ENCODE data around the gene GRID1. TPM values are rescaled to one million over a fixed set of nuclear protein-coding genes. Genes with fewer than 3 reads are reported as not detected.

Gene GRID1
- total RNA-seq, 1 donor from 2014 or later = 7.1 TPM

DNA sequence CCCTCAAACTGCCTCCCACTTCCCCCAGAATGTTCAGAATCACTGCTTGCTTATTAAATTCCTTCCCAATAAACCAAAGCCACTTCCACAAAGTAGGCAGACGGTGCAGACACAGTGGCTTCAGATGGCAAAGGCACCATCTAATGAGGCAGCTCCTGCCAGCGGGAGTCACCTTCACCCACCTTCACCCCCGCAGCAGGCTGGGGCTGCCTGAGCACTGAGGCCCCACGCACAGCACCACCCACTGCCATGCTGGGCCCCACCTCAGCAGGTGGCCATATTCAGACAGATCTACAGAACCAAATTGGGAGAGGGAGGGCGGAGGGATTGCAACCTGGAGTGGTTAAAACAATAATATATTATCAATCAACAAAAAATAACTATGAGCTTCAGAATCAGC is 118.5 kb downstream of the GRID1 start:
- H3K9me3 ChIP-seq = no peaks in the 10 kb centered on the region
- TF ChIP-seq POLR2A (IDR thresholded peaks at IDR 0.05) (no peak), POLR2AphosphoS5 (IDR thresholded peaks at IDR 0.05; ENCODE audit: insufficient read depth in 1 of 2, low read depth in 1 of 2) (no peak)
- TF ChIP-seq, protein P1, sequence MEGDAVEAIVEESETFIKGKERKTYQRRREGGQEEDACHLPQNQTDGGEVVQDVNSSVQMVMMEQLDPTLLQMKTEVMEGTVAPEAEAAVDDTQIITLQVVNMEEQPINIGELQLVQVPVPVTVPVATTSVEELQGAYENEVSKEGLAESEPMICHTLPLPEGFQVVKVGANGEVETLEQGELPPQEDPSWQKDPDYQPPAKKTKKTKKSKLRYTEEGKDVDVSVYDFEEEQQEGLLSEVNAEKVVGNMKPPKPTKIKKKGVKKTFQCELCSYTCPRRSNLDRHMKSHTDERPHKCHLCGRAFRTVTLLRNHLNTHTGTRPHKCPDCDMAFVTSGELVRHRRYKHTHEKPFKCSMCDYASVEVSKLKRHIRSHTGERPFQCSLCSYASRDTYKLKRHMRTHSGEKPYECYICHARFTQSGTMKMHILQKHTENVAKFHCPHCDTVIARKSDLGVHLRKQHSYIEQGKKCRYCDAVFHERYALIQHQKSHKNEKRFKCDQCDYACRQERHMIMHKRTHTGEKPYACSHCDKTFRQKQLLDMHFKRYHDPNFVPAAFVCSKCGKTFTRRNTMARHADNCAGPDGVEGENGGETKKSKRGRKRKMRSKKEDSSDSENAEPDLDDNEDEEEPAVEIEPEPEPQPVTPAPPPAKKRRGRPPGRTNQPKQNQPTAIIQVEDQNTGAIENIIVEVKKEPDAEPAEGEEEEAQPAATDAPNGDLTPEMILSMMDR (IDR thresholded peaks at IDR 0.05) = no peak
- H3K36me3 ChIP-seq = no peaks in the 10 kb centered on the region
- no peak overlapping the region for H3K4me3 ChIP-seq
- no peak for DNase-seq (ENCODE audit: extremely low spot score in 2 of 2)
- no peak overlapping the region for H3K27ac ChIP-seq
- H3K27me3 ChIP-seq = no peaks in the 10 kb centered on the region
- intact Hi-C loops (cut with DNase I) = no loop called here
- H3K4me1 ChIP-seq = no peaks in the 10 kb centered on the region

DNA sequence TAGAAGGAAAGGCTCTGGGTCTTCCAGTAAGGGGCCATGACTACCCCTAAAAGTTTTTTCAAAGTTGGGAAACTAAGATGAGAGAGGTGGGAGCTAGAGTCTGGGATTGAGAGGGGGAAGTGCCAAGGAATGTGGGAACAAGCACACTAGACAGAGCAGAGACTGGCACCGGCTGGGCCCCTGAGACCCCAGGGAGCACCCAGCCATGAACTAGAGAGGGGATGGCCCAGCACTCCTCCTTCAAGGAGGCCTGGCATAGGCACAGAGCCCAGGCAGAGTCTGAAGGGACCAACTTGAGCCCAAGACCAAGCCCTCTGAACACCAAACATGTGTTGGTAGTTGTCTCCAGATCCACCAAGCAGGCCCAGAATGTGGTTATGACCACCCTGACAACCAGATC is 119.0 kb downstream of the GRID1 start:
- Histone ChIP-seq H3K4me1 (no peaks in the 10 kb centered on the region), H3K27me3 (no peaks in the 10 kb centered on the region), H3K9me3 (no peaks in the 10 kb centered on the region), H3K4me3 (no peak overlapping the region), H3K27ac (no peak overlapping the region), H3K36me3 (no peaks in the 10 kb centered on the region)
- intact Hi-C loops (cut with DNase I) = no loop called here
- no peak for DNase-seq (ENCODE audit: extremely low spot score in 2 of 2)
- no peak for TF ChIP-seq POLR2AphosphoS5 (IDR thresholded peaks at IDR 0.05; ENCODE audit: insufficient read depth in 1 of 2, low read depth in 1 of 2)
- TF ChIP-seq, protein P1 (IDR thresholded peaks at IDR 0.05) = no peak
- TF ChIP-seq POLR2A (IDR thresholded peaks at IDR 0.05) = no peak

DNA sequence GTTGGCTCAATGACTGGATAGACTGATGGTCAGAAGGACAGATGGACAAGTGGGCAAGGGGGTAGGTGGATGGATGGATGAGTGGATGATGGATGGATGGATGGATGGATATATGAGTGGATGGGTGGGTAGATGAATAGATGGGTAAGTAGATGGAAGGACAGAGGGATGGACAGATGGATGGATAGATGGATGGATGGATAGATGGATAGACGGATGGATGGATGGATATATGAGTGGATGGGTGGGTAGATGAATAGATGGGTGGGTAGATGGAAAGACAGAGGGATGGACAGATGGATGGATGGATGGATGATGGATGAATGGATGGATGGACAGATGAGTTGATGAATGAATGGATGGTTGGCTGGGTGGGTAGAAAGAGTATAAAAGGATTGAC is 119.5 kb downstream of the GRID1 start:
- TF ChIP-seq, protein P1 (IDR thresholded peaks at IDR 0.05) = no peak
- no peak for TF ChIP-seq POLR2A (IDR thresholded peaks at IDR 0.05)
- TF ChIP-seq POLR2AphosphoS5 (IDR thresholded peaks at IDR 0.05; ENCODE audit: insufficient read depth in 1 of 2, low read depth in 1 of 2) = no peak
- intact Hi-C loops (cut with DNase I) = no loop called here
- H3K9me3 ChIP-seq = no peaks in the 10 kb centered on the region
- DNase-seq (ENCODE audit: extremely low spot score in 2 of 2) = no peak
- no peaks in the 10 kb centered on the region for H3K36me3 ChIP-seq
- no peaks in the 10 kb centered on the region for H3K4me1 ChIP-seq
- no peak overlapping the region for H3K27ac ChIP-seq
- no peak overlapping the region for H3K4me3 ChIP-seq
- no peaks in the 10 kb centered on the region for H3K27me3 ChIP-seq

DNA sequence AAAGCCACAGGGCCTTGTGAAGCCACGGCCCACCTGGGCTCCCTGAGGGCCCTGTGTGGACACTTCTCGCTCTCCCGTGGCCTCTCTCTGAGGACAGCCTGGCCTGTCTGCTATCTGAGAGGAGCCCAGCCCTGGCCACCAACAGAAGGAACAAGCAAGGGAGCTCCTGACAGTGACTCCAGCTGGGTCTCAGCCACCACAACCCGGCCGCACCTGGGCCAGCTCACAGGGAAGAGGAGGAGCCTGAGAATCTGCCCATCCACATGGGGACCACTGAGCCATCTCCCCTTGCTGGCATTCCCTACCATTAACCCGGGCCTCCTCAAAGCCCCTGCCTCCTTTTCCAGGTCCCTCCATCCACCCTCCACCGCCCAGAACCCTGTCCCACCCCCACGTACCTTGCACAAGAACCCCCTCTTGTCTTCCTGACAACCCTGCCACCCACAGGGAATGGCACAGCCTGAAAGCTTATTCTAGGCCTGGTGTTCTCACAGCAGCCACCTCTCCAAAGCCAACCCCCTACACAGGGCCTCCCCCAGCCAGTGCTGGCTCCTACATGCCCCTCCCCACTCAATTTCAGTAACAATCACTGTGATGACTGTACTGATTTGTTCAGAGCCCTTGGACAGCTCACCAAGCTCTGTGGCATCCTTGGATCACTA is 120.2 kb downstream of the GRID1 start:
- H3K36me3 ChIP-seq = no peaks in the 10 kb centered on the region
- TF ChIP-seq, protein P1 (IDR thresholded peaks at IDR 0.05) = no peak
- TF ChIP-seq POLR2AphosphoS5 (IDR thresholded peaks at IDR 0.05; ENCODE audit: insufficient read depth in 1 of 2, low read depth in 1 of 2) (no peak), POLR2A (IDR thresholded peaks at IDR 0.05) (no peak)
- intact Hi-C loops (cut with DNase I) = no loop called here
- H3K4me3 ChIP-seq = no peak overlapping the region
- H3K4me1 ChIP-seq = no peaks in the 10 kb centered on the region
- no peaks in the 10 kb centered on the region for H3K9me3 ChIP-seq
- no peak for DNase-seq (ENCODE audit: extremely low spot score in 2 of 2)
- H3K27me3 ChIP-seq = no peaks in the 10 kb centered on the region
- no peak overlapping the region for H3K27ac ChIP-seq

GRCh38 chr10:86245015-86245394 is 121.6 kb downstream of the GRID1 start:
- no peaks in the 10 kb centered on the region for H3K9me3 ChIP-seq
- H3K4me3 ChIP-seq = no peak overlapping the region
- H3K4me1 ChIP-seq = no peaks in the 10 kb centered on the region
- no peaks in the 10 kb centered on the region for H3K27me3 ChIP-seq
- TF ChIP-seq, protein P1 (IDR thresholded peaks at IDR 0.05) = no peak
- no peak for TF ChIP-seq POLR2A (IDR thresholded peaks at IDR 0.05)
- no peak for TF ChIP-seq POLR2AphosphoS5 (IDR thresholded peaks at IDR 0.05; ENCODE audit: insufficient read depth in 1 of 2, low read depth in 1 of 2)
- DNase-seq (ENCODE audit: extremely low spot score in 2 of 2) = no peak
- H3K36me3 ChIP-seq = no peaks in the 10 kb centered on the region
- intact Hi-C loops (cut with DNase I) = no loop called here
- no peak overlapping the region for H3K27ac ChIP-seq
